Thoracic aorta (tissue), 2 donors: ENCODE measurements around the gene DHX16. TPM values are rescaled to one million over a fixed set of nuclear protein-coding genes. Genes with fewer than 3 reads are reported as not detected.
"Not testable (repeated sequence)": the region's sequence is repeated elsewhere in the genome, so short reads cannot be mapped to it uniquely, and the experiment has no call there.

Experiments used
- ATAC-seq: fragments of 150-250 bp; one replicate; pipeline ENCODE4 v1.8.0; 2017; ENCODE audit warnings: low read depth; ENCODE audit not compliant: insufficient number of reproducible peaks, low FRiP score
- DNase-seq: peaks from one replicate; pipeline ENCODE4 v3.0.0-alpha.2; 2020; ENCODE audit warnings: low spot score
- H3K27ac ChIP-seq, 2 donors: fragments of 200-600 bp; sonication (generic); 1 replicate in 1 of 2; 2 replicates in 1 of 2; pipeline ENCODE4 v1.5.1; 2016; ENCODE audit warnings: mild to moderate bottlenecking in 2 of 2, moderate library complexity in 2 of 2
- H3K27me3 ChIP-seq: fragments of 200-600 bp; sonication (generic); replicated peaks from 2 replicates; pipeline ENCODE4 v1.6.0; 2016; ENCODE audit warnings: mild to moderate bottlenecking; ENCODE audit not compliant: insufficient read depth
- H3K36me3 ChIP-seq: fragments of 200-600 bp; sonication (generic); one replicate; pipeline ENCODE4 v1.5.1; 2016
- H3K4me1 ChIP-seq, 2 donors: fragments of 200-600 bp; sonication (generic); 1 replicate in 1 of 2; 2 replicates in 1 of 2; pipeline versions ENCODE4 v1.5.1 to v1.6.0; 2016; ENCODE audit warnings: low read depth in 2 of 2, mild to moderate bottlenecking in 1 of 2; ENCODE audit not compliant: control insufficient read depth in 1 of 2
- H3K4me3 ChIP-seq: fragments of 200-600 bp; sonication (generic); 2 replicates; pipeline ENCODE4 v1.5.1; 2016; ENCODE audit warnings: mild to moderate bottlenecking
- H3K9me3 ChIP-seq: fragments of 200-600 bp; sonication (generic); 2 replicates; pipeline ENCODE4 v1.5.1; 2016
- CTCF ChIP-seq: fragments of 200-600 bp; sonication (generic); IDR thresholded peaks from one replicate; pipeline ENCODE4 v1.5.1; 2019; ENCODE audit warnings: antibody characterized with exemption
- total RNA-seq, 2 donors: library from RNA; depleted of rRNA; stranded (reverse); fragments of >200 nt; gene quantifications; one replicate each; pipeline versions ENCODE4 v1.1.0 to v1.2.3, GENCODE V29; 2016

The DHX16 gene
- total RNA-seq, 2 donors from 2014 or later: 27.4 to 55.2 TPM

GRCh38 chr6:30719356-30719755, 46.5 kb upstream of the DHX16 start:
- no peak for TF ChIP-seq CTCF
- H3K27me3 ChIP-seq: no peaks in the 10 kb centered on the region
- H3K4me3 ChIP-seq: peak overlapping the region; percentile 93
- H3K36me3 ChIP-seq: peaks cover 15% of the 10 kb centered on the region
- peak overlapping the region; percentile 80 to 84 for H3K27ac ChIP-seq
- ATAC-seq: no peak
- peaks cover 10 to 54% of the 10 kb centered on the region in 2 donors for H3K4me1 ChIP-seq
- H3K9me3 ChIP-seq: no peaks in the 10 kb centered on the region
- no peak for DNase-seq

- Histone ChIP-seq H3K4me3 (peak overlapping the region; percentile 80), H3K27ac (peak overlapping the region; percentile 76 to 84), H3K36me3 (peaks cover 13% of the 10 kb centered on the region), H3K4me1 (peaks cover 10 to 42% of the 10 kb centered on the region in 2 donors)
- H3K9me3 ChIP-seq, H3K27me3 ChIP-seq, ATAC-seq, DNase-seq: not testable (repeated sequence)
These were observed 45.3 kb upstream of the DHX16 start for GRCh38 chr6:30717845-30718720.

GRCh38 chr6:30717129-30717844, 44.5 kb upstream of the DHX16 start, which contains the start of gene MDC1:
Gene MDC1 (minus strand): TSS chr6:30717281. CDS start chr6:30715175, 2,106 bp downstream.
- peak within 1 kb of the TSS; percentile 80 for H3K4me3 ChIP-seq
- peaks cover 10 to 35% of the 10 kb centered on the region in 2 donors for H3K4me1 ChIP-seq
- H3K27ac ChIP-seq: peak within 1 kb of the TSS; percentile 84 to 91
- peak; percentile 60 for TF ChIP-seq CTCF
- no peaks in the 10 kb centered on the region for H3K9me3 ChIP-seq
- peaks cover 18% of the 10 kb centered on the region for H3K36me3 ChIP-seq
- no peaks in the 10 kb centered on the region for H3K27me3 ChIP-seq
- ATAC-seq (peak; percentile 82), DNase-seq (peak; percentile 98)

GRCh38 chr6:30716879-30717128, 44.0 kb upstream of the DHX16 start:
- Histone ChIP-seq H3K27ac (peak overlapping the region; percentile 84 to 91), H3K36me3 (peaks cover 23% of the 10 kb centered on the region), H3K9me3 (no peaks in the 10 kb centered on the region), H3K4me3 (peak overlapping the region; percentile 80), H3K27me3 (no peaks in the 10 kb centered on the region), H3K4me1 (peaks cover 10 to 30% of the 10 kb centered on the region in 2 donors)
- no peak for ATAC-seq
- DNase-seq: no peak
- no peak for TF ChIP-seq CTCF

- no peak for TF ChIP-seq CTCF
- Histone ChIP-seq H3K27me3 (no peaks in the 10 kb centered on the region), H3K9me3 (no peaks in the 10 kb centered on the region), H3K27ac (no peak overlapping the region), H3K4me1 (peaks cover 5 to 21% of the 10 kb centered on the region in 2 donors), H3K4me3 (no peak overlapping the region), H3K36me3 (peaks cover 44% of the 10 kb centered on the region)
- DNase-seq (no peak), ATAC-seq (no peak)
These were observed 41.5 kb upstream of the DHX16 start for GRCh38 chr6:30714263-30714662.
